Activated CD4-positive, CD25-positive, alpha-beta regulatory T cell treated with anti-CD3 and anti-CD28 coated beads, Interleukin-2, amount 50 U/mL, for 24 hours (primary cell): ENCODE data around the gene RBM20.
A peak's percentile ranks its signal among the peaks of the same experiment; 100 is the strongest.

Experiments used
- ATAC-seq, 2 donors: fragments of 150-1000 bp; cut with Tn5 transposase; one replicate each; pipeline ENCODE4 v1.10.0; 2021; ENCODE audit warnings: mild to moderate bottlenecking in 1 of 2, moderate library complexity in 1 of 2

The RBM20 gene

DNA sequence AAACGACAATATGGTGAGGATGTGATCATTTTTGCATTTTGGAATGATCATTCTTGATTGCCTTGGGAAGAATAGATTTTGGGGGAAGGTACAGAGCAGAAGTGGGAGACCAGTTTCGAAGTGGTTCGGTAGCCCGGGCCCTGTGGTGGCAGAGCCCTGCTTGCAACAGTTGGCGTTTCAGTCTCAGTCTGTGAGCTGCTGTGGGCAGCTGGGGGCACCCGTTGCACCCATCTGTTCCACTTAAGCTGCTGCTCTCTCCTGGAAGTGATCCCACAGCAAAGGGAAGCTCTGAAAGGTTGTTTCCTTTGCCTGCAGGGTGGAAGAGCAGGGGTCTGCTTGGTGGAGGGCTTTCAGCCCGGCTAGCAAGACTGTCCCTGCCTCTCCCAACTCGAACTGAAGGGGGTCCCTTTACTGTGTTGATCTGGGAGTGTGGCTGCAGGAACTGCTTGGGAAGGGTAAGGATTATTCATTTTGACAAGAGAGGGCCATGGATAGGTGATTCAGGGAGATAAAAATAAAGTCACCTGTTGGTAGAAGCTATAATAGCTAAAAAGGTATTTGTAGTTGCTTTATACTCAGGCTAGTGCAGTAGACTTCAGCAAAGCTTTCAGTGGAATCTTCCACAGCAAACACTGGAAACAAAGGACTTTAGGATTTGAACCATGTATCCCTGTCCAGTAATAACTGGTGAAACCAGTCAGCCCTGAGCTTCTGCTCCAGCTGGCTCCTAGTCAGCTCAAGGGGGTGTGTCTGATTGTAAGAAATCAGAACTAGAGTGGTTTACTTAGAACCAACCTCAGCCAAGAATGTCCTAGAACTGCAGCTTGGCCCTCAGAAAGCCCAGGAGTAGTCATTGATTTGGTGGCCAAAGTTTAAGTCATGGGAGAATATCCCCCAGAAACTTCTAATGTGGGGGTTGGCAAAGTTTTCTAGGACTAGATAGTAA, 174.4 kb downstream of the RBM20 start:
- no peak for ATAC-seq

DNA sequence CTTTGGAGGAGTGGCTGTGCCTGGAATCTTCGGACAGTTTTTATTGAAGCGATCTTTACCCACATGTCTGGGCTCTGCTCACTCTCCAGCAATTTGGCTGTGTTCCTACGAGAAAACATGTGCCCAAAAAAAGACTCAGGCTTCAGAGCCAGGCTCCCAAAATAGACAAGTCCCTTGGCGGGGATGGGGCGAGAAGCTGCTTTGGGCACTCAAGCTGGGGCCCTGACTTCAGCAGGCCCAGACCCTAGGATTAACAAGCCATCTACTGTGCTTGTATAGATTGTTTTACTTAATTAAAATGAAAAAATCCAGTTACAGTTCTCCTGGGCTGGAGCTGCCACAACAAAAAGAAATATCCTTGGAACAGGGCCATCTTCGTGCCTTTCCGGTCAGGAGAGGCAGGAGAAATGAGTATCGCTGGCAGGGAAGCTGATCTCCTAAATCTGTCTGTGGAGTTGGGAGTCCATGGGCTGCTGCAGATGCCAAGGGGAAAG, 176.2 kb downstream of the RBM20 start:
- ATAC-seq, result no peak

DNA sequence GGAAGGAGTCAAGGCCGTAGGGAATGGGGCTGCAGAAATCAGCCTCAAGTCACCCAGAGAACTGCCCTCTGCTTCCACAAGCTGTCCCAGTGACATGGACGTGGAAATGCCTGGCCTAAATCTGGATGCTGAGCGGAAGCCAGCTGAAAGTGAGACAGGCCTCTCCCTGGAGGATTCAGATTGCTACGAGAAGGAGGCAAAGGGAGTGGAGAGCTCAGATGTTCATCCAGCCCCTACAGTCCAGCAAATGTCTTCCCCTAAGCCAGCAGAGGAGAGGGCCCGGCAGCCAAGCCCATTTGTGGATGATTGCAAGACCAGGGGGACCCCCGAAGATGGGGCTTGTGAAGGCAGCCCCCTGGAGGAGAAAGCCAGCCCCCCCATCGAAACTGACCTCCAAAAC, 177.4 kb downstream of the RBM20 start:
- ATAC-seq, result no peak

DNA sequence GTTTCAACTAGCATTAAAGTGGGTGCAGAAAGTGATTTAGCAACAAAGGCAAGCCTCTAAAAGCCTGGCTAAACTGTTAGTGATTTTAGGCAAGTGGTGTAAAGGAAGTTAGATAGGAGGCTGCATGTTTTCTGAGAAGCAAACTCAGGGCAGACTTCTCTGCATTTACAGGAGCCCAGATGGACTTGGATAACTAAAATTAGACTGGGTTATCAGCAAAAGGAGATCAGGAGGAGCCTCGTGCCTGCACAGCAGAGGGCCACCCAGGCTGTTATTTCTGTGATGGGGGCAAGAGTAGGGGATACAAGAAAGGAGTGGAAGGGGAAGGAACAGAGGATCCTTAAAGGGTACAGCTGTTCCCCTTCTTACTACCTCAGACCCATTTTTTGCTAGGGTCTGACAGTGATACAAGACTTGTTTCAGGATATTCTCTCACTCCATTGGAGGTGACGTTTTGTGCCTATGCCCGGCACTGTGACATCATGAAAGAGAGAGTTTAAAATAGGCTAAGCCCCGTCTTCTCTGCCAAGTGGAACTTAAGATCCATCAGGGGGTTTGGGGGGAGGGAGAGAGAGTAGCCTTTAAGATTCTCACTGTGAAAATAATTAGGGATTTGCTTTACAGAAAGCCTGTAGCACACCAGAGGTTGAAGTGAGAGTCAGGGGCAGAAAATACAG, 178.0 kb downstream of the RBM20 start:
- no peak for ATAC-seq

DNA sequence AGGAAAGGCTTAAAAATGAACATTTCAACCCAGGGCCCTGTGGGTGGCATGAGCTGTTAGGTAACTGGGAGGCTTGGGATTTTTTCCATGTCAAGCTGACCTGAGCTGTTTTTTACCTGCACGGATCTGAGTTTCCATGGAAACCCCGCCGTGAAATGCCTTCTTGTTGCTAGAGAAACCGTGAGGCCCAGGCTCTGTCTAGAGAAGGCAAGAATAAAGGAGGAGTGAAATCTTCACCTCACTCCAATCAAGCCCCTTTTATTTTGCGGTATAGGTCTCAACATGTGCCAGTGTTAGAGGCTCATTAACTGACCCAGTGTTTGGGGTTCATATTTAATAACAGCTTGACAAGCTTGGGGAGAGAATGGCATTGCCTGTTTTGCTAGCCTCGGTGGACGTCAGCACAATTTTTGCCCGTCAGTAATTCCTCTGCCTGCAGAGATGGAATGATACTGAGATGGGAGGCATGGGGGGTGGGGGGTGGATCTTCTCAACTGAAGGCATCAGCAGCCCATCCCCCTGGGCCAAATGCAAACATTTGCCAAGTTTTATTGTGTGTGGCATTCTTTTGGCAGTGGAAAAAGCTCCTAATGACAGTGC, 178.7 kb downstream of the RBM20 start:
- no peak for ATAC-seq

DNA sequence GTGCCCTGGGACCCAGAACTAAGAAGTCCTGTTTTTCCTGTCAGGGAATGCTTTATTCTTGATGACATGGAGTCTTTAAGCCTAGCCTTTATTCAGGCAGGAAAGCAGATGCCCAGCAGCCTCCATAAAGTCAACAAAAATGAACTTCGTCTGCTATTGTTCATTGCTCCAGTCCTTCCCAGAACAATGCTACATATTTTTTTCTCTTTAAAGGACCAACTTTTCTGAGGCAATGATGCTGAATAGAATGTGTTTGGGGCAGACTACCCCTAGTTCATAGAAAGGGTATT, 180.0 kb downstream of the RBM20 start:
- no peak for ATAC-seq

DNA sequence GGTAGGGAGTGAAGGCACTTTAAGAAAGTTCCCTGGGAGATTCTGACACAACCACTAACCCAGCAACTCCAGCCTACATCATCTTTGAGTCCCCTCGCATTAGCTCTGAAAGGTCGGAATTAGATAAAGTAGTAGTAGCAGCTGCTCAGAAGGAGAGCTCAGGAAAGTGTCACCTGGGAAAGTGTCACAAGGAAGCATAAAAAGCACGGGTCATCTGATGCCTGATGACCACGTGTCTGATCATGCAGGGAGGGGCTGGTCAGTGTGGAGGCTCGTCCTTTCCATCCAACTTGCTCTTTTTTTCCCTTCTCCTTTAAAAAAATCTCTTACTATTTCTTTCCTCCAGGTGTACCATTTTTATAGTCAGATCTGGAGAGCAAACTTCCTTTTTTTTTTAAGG, 180.5 kb downstream of the RBM20 start:
- no peak for ATAC-seq

DNA sequence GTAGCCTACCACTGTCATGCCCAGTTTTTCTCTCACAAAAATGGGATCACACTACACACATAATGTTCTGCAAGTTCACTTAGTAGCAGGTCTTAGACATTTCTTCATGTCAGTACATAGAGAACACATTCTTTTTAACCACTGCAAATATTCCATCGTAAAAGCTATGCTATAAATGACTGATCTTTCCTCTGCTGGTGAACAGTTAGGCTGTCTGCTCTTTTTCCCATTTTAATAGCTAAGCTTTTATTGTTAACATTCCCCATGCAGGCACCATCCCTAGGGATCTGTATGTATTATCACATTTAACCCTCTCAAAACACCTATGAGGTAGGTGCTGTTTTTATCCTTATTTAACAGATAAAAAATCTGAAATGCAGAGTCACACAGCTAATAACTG, 181.4 kb downstream of the RBM20 start:
- ATAC-seq, result no peak

DNA sequence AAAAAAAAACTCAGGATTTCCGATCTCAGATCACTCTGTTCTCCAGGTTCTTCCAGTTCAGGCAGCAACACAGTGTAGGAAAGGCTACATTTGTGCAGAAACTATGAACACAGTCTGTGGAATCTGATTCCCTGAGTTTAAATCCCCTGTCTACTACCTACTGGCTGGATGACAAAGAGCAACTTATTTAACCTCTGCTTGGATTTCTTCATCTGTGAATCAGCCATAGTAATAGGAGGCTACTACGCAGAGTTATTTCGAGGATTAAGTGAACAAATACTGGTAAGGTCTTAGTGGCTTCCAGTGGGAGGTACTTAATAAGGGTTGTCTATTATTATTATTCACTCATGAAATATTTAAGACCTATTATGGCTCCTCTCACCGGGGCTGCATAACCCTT, 183.3 kb downstream of the RBM20 start:
- ATAC-seq, result no peak

DNA sequence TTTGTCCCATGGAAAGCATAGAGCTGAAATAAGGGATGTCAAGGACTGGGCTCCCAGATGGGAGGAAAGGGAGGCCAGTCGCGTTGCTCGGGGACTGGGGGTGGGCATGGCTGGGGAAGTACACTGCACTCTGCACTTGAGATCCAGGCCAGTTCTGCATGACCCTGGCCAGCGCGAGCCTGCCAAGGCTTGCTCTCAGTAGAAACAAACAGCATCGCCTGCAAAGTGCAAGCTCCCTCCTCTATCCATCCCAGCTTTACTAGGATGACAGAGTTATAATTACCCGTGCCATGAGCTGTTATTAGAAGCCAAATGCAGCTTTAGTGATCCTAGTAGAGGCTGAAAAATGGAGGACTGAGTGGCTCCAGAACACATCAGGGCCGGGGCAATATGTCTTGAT, 183.7 kb downstream of the RBM20 start:
- no peak for ATAC-seq

DNA sequence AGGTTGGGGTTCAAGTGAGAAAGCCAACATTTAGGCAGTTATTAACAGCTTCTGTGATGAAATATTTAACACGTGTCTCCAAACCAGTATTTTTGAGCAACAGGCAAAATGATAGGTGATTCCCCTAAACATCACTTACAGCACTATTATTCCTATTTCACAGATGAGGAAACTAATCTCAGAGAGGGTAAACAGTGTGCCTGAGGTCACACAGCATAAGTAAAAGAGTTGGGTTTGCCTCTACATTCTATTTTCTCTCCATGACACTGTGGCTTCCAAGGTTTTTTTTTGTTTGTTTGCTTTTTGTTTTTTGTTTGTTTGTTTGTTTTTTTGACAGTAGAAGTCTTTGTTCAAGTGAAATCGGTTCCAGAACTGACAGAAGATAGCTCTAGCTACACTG, 184.4 kb downstream of the RBM20 start:
- no peak for ATAC-seq

DNA sequence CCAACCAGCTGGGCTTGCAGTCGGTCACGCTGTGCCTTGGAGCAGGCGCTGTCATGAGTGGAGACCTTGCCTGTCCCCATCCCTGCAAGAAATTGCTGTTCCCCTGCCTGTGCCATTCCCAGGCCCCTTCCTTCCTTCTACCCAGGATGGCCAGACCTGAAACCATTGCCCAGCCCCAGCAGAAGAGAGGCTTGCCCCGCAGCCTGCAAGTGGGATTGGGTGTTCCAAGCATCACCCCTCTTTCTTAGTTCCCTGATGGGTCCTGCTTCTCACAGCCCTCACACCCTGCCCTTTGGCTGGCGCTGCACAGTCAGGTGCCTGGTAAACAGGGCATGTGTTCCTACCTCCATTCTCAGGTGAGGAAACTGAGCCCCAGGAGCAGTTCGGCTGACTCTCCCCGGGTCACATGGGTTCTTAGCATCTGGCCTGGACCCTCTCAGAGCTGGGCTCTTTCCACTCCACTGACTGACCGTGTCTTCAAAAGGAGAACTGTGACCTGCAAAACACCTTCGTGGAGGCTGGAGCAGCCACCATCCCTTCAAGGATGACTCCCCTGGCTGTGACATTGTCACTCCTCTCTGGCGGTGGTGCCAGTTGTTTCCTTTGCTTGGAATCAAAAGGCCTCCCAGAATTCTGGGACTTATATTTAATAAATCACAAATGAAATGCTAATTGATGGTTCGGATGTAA, 185.7 kb downstream of the RBM20 start:
- no peak for ATAC-seq

DNA sequence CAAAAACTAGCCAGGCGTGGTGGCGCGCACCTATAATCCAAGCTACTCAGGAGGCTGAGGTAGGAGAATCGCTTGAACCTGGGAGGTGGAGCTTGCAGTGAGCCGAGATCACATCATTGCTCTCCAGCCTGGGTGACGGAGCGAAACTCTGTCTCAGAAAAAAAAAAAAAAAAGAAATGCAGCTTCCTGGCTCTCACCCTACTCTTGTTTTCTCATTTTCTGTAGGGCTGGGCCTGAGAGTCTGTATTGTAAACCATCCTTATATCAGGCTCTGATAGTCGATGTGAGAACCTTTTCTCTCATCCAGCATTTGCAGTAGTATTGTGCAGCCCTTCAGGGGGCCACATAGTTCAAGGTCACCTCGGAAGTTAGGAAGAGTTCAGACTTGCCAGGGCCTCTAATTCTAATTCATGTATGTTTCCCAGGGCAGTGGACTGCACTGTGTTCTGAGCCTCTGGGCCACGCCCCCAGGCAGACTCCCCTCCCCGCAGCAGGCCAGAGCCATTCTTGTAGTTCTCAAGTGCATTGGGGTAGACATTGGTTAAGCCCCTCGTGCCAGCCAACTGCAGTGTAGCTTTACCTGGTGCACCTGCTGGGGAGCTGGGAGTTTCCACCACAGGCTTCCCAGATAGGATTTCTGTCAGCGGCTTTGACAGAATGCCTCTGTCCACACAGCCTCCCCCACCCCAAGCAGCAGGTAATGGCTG, 189.3 kb downstream of the RBM20 start:
- no peak for ATAC-seq

DNA sequence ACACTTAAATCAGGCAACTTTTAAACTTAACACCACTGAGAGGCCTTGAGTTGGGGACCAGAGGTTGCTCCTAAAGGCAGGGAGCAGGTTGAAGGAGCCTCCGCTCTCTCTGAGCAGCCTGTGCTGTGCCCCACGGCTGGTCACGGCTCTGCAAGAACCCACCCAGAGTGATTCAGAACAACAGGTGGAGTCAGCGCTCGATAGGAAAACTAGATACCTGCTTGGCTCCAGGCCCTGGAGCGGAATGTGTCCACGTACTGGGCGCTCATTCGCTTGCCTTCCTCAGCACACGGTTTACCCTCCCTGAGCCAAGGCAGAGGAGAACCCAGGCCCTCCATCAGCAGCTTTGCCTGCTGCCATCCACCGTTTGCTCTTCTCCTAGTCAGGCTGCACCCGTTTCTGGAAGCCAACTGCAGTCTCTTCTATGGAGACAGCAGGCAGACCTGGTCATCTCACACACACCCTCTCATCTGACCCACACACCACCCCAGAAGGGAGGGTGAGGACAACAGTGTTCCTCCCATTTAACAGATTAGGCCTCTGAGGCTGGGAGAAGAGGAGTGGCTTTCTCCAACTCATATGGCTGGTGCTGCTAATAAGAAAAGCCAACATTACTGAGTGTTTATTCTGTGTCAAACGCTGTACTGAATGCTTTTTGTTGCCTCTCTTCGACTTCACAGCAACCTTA, 189.9 kb downstream of the RBM20 start:
- no peak for ATAC-seq

DNA sequence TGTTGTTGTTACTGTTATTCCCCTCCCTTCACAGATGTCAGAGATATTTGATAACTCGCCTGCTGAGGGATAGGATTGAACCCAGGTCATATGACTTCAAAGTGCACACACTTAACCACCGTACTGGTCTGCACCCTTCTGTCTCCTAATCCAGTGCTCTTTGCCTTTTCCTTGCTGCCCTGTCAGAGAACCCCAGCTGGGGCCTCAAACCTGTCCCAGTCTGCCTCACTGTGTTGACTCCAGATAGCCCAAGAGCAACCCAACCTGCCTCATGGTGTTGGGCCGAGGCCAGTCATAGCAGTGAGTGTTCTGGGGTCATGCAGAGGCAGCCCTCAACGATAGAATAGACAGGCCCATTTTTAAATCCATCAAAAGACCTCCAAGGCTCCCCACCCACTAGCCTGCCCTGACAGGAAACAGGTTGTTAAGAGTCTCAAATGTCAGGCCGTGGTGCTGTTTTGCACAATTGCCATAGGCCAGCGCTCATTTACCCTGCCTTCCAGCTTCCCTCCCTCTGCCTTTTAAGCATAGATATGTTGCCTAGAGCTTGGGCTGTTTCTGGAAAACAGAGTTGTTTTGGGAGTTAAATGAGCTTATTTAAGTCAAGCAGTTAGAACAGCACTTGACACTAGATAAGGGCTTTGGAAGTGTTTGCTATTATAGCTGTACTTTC, 190.6 kb downstream of the RBM20 start:
- ATAC-seq, result peak in 1 of 2 donors; percentile 49

DNA sequence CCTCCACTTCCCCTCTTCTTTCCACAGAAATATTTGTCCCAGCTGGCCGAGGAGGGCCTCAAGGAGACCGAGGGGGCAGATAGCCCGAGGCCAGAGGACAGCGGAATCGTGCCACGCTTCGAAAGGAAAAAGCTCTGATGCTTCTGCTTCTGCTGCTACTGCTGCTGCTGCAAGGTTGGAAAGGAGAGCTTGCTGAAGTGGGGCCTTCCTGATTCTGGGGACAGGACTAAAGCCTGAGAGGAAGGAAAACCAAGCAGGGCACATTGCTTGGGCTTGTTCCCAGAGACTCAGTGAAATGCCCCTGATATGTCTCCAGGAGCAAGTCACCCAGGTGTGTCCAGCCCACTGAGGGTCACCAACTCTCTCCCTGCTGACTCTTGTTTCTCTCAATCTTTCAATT, 191.7 kb downstream of the RBM20 start:
- no peak for ATAC-seq

DNA sequence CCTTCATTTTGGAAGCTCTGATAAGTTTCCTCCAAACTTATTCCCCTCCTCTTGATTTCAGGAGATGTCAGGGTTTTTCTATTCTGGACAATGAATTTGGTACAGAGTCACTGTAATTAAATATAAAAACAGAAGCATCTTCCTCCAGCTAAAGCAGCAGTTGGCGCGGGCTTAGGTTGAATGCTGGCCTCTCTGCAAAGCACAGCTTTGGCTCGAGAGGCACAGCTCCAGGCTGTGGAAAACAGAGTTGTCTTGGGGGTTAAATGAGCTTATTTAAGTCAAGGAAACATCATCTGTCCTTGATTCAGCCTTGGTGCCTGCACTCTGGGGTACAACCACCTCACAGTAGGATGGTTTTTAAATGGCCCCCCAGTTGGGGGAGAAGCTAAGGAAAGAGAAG, 192.6 kb downstream of the RBM20 start:
- ATAC-seq, result no peak

DNA sequence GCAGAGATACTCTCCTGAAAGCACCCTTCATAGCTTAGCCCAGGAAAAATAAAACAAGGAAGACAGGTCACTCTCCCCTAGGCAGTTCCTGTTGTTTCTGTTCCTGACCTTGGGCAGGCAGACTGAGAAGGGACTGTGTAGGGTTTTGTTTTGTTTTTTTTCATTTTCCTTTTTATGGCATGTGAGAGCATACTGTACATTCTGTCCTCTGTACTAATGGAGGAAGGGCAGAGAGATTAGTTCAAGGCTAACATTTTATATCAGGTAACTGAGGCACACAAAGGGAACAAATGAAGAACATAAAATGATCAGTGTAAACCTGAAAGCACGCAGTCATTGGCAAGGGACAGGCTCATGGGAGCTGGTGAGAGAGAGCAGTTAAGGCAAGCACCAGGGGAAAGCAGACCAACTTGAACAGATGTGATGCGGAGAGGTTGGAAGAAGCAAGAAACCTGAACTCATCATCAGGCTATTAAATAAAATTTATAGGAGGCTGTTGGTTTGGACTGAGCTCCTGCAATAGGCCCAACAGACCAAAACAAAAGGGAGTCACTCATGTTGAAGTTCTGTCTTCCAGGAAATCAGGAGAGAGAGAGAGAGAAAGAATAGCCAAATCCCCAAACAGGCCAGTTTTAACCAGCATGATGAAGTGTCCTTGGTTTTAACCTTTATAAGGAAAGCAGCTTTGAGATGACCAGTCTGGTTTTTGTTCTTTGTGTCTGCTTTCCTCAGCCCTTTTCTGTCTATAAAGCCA, 193.5 kb downstream of the RBM20 start:
- ATAC-seq, result no peak

DNA sequence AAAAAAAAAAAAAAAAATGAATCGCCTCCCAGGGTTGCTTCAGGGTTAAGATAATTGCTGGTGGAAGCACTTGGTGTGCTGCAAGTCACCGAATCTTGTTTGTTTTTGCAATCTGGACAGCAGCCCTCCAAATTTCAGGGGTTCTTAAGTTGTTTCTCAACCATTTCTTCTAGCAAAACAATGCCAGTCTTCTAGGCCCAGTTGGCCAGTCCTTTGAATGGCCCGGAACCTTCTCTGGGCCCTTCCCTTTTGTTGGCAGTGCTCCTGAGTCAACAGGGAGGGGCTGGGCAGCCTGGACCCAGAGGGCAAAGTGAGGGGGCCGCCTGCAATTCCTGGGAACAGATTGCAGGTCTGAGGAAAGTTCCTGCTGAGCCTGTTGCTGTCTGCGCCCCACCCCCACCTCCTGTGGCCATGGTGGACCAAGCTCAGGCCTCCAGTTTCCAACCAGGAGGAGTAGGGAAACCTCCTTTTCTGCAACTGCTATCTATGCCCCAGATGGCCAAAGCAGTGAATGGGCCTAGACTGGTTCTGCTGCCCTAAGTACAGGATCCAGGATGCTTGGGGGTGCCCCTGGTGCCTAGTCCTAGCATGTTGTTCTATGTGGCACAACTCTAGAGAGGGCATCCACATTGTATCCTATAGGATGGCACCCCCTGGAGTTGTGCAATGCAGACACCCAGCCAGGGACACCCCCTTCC, 196.2 kb downstream of the RBM20 start:
- ATAC-seq, result no peak

DNA sequence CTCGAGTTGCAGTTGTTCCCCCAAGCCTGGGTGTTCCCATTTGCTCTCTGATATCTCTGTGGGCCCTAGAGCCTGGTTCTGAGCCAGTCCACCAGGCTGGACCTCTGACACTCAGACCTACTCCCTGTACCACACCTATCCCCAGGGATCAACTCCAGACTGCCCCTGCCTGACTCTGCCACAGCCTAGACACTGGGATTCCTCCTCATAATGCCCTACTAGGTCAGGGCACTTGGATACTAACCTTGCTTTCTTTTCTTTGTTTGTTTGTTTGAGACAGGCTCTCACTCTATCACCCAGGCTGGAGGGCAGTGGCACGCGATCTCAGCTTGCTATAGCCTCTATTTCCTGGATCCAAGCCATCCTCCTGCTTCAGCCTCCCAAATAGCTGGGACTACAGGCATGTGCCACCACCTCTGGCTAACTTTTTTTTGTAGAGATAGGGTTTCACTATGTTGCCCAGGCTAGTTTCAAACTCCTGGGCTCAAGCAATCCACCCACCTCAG, 196.8 kb downstream of the RBM20 start:
- no peak for ATAC-seq
